B cell (primary cell): ENCODE results near the gene VOPP1. TPM values are rescaled to one million over a fixed set of nuclear protein-coding genes. Genes with fewer than 3 reads are reported as not detected.
A peak's percentile ranks its signal among the peaks of the same experiment; 100 is the strongest.

Experiments
- ATAC-seq: fragments of 200-7000 bp; cut with Tn5 transposase; one replicate; pipeline ENCODE4 v1.10.0; 2021; ENCODE audit warnings: low read depth, mild to moderate bottlenecking, moderate number of reproducible peaks, moderate library complexity
- CTCF ChIA-PET: fragments of 350-600 bp; sonication (Branson Sonifier 250); formaldehyde crosslinking; loops from one replicate; lab custom pipeline; 2021; ENCODE audit warnings: antibody characterized with exemption, inconsistent platforms; lab: Charles Lee
- POLR2A ChIA-PET: fragments of 350-600 bp; sonication (Branson Sonifier 250); formaldehyde crosslinking; loops from one replicate; lab custom pipeline; 2021; ENCODE audit warnings: antibody characterized with exemption; lab: Charles Lee
- DNase-seq: peaks from one replicate; pipeline ENCODE4 v3.0.0; 2013
- H2AFZ ChIP-seq: 2 replicates; pipeline ENCODE4 v1.6.1; 2012; ENCODE audit warnings: mild to moderate bottlenecking, low read depth, low read length; ENCODE audit not compliant: insufficient read depth, poor library complexity, severe bottlenecking
- H3K27ac ChIP-seq, 2 donors: 1 replicate in 1 of 2; 2 replicates in 1 of 2; pipeline ENCODE4 v1.5.1; 2012 to 2013; ENCODE audit warnings: low read length in 2 of 2, mild to moderate bottlenecking in 2 of 2, moderate library complexity in 1 of 2
- H3K27me3 ChIP-seq, 4 experiments: fragments of 200-600 bp in 1 of 4; sonication (generic) in 1 of 4; replicated peaks in 1 of 4; 1 replicate in 2 of 4; 2 replicates in 2 of 4; pipeline versions ENCODE4 v1.6.1 to v1.7.0; 2013 to 2016; ENCODE audit warnings: low read length in 3 of 4, mild to moderate bottlenecking in 2 of 4, mixed read lengths in 1 of 4, moderate library complexity in 1 of 4; ENCODE audit not compliant: insufficient read depth in 4 of 4, control insufficient read depth in 3 of 4; ENCODE audit errors: control extremely low read depth in 1 of 4
- H3K36me3 ChIP-seq, 2 experiments: replicated peaks in 1 of 2; 1 replicate in 1 of 2; 2 replicates in 1 of 2; pipeline versions ENCODE4 v1.6.1 to v1.7.1; 2013; ENCODE audit warnings: low read length in 1 of 2; ENCODE audit not compliant: insufficient read depth in 2 of 2, control insufficient read depth in 1 of 2; ENCODE audit errors: control extremely low read depth in 1 of 2, extremely low read depth in 1 of 2
- H3K4me1 ChIP-seq, 2 donors: fragments of 200-600 bp in 1 of 2; sonication (generic) in 1 of 2; 1 replicate in 1 of 2; 2 replicates in 1 of 2; pipeline versions ENCODE4 v1.5.1 to v1.6.1; 2013 to 2017; ENCODE audit warnings: low read length in 2 of 2; ENCODE audit not compliant: control insufficient read depth in 2 of 2, insufficient read depth in 2 of 2
- H3K4me2 ChIP-seq: replicated peaks from 2 replicates; pipeline ENCODE3; 2012; ENCODE audit warnings: mild to moderate bottlenecking, low read depth, low read length; ENCODE audit not compliant: poor library complexity, severe bottlenecking
- H3K4me3 ChIP-seq, 5 experiments: fragments of 200-600 bp in 1 of 5; sonication (generic) in 1 of 5; 1 replicate in 3 of 5; 2 replicates in 2 of 5; pipeline versions ENCODE4 v1.5.1 to v1.7.0; 2011 to 2016; ENCODE audit warnings: low read length in 4 of 5, mild to moderate bottlenecking in 4 of 5, low read depth in 2 of 5, control low read depth in 1 of 5, moderate library complexity in 1 of 5; ENCODE audit not compliant: insufficient read depth in 1 of 5; ENCODE audit errors: control extremely low read depth in 1 of 5, extremely low read depth in 1 of 5
- H3K79me2 ChIP-seq: fragments of 200-600 bp; sonication (generic); one replicate; pipeline ENCODE4 v1.6.0; 2016; ENCODE audit warnings: low read length; ENCODE audit not compliant: control insufficient read depth, insufficient read depth
- H3K9ac ChIP-seq: fragments of 200-600 bp; sonication (generic); 2 replicates; pipeline ENCODE4 v1.6.1; 2017; ENCODE audit warnings: mild to moderate bottlenecking, low read length, moderate library complexity
- H3K9me3 ChIP-seq, 3 donors: one replicate each; pipeline versions ENCODE4 v1.6.1 to v1.7.1; 2013; ENCODE audit warnings: low read length in 2 of 3; ENCODE audit not compliant: control insufficient read depth in 2 of 3, insufficient read depth in 1 of 3; ENCODE audit errors: control extremely low read depth in 1 of 3
- H4K20me1 ChIP-seq: 2 replicates; pipeline ENCODE4 v1.6.0; 2012; ENCODE audit warnings: mild to moderate bottlenecking, low read length; ENCODE audit not compliant: insufficient read depth, control insufficient read depth, poor library complexity, severe bottlenecking
- H3K27ac Mint-ChIP-seq: one replicate; pipeline ENCODE4 v1.8.0; 2021; ENCODE audit warnings: mixed read lengths
- H3K27me3 Mint-ChIP-seq: one replicate; pipeline ENCODE4 v1.8.0; 2021; ENCODE audit warnings: mixed read lengths
- H3K4me1 Mint-ChIP-seq: one replicate; pipeline ENCODE4 v1.8.0; 2021; ENCODE audit warnings: mixed read lengths
- H3K4me3 Mint-ChIP-seq: one replicate; pipeline ENCODE4 v1.8.0; 2021; ENCODE audit warnings: mixed read lengths
- H3K9me3 Mint-ChIP-seq: one replicate; pipeline ENCODE4 v1.8.0; 2022; ENCODE audit warnings: mixed read lengths; ENCODE audit not compliant: insufficient read depth
- CTCF ChIP-seq: fragments of 200-600 bp; IDR thresholded peaks from one replicate; pipeline ENCODE4 v1.8.0; 2022; ENCODE audit warnings: antibody characterized with exemption, mild to moderate bottlenecking
- EZH2 ChIP-seq: IDR thresholded peaks from 2 replicates; pipeline ENCODE4 v1.6.1; 2012; ENCODE audit warnings: borderline replicate concordance, low read depth, mild to moderate bottlenecking, moderate library complexity, low read length; ENCODE audit not compliant: insufficient read depth, poor library complexity, severe bottlenecking
- WGBS: methylation state at CpG from one replicate; pipeline ENCODE4 v1.1.5; 2013; ENCODE audit warnings: missing lambda C conversion rate; ENCODE audit not compliant: insufficient coverage; 5-methylcytosine and 5-hydroxymethylcytosine counted together
- intact Hi-C: fragments of 100-400 bp; cut with micrococcal nuclease; formaldehyde crosslinking; loops from one replicate; pipeline ENCODE4 v1.10.0; 2022
- polyA plus RNA-seq: library from polyadenylated mRNA; depleted of rRNA; stranded (reverse); fragments of >200 nt; gene quantifications from 2 replicates; pipeline ENCODE4 v1.2.3, GENCODE V29; 2012
- total RNA-seq, 2 donors: library from RNA; stranded (reverse); fragments of 120-200 nt in 1 of 2; gene quantifications; 1 replicate in 1 of 2; 2 replicates in 1 of 2; pipeline versions ENCODE4 v1.2.3 to v1.2.4, GENCODE V29; 2013 to 2022

Gene VOPP1
- total and polyA plus RNA-seq, 2 donors (not counting 1 experiment from before 2014, with no cell fraction given), result 53.2 to 256 TPM

- H3K27me3 ChIP-seq, result no peaks in the 10 kb centered on the region
- peaks cover 74 to 91% of the 10 kb centered on the region in 2 donors for H3K4me1 ChIP-seq
- H3K9ac ChIP-seq, result peak overlapping the region; percentile 76
- H3K4me1 Mint-ChIP-seq, result peaks cover 94% of the 10 kb centered on the region
- H4K20me1 ChIP-seq, result peaks cover 10% of the 10 kb centered on the region
- peak overlapping the region; percentile 77 for H3K4me2 ChIP-seq
- no peak overlapping the region for H2AFZ ChIP-seq
- no peak for DNase-seq
- peak overlapping the region; percentile 99 for H3K27ac Mint-ChIP-seq
- H3K27ac ChIP-seq, result peak overlapping the region; percentile 100
- ATAC-seq, result no peak
- H3K4me3 Mint-ChIP-seq, result peak overlapping the region; percentile 83
- POLR2A ChIA-PET, result interaction anchor here (0.6 to 9.8 kb wide), 15 partner anchors 9 to 518 kb away, joined by 3 to 157 read pairs (median 4); partner anchors contain the start of genes CCT6A, PSPH and VOPP1
- TF ChIP-seq EZH2 (no peak), CTCF (no peak)
- CTCF ChIA-PET, result interaction anchor here (0.7 to 5.1 kb wide), 19 partner anchors 10 to 168 kb away, joined by 3 to 73 read pairs (median 4); partner anchors contain the start of gene VOPP1
- no peaks in the 10 kb centered on the region for H3K9me3 ChIP-seq
- no CpG with 5 or more reads among the region's 2 CpGs for WGBS
- H3K79me2 ChIP-seq, result peaks cover 78% of the 10 kb centered on the region
- intact Hi-C loops, result loop anchor here (1.0 to 5.0 kb wide), 7 partner anchors 16 to 518 kb away; partner anchors contain the start of genes CCT6A, LANCL2 and PSPH
- H3K4me3 ChIP-seq, result peak overlapping the region; percentile 2 to 59 (median 34)
- no peaks in the 10 kb centered on the region for H3K36me3 ChIP-seq
- no peaks in the 10 kb centered on the region for H3K27me3 Mint-ChIP-seq
- H3K9me3 Mint-ChIP-seq, result no peaks in the 10 kb centered on the region
Measured at GRCh38 chr7:55533729-55534080, 38.6 kb downstream of the VOPP1 start.

- peaks cover 78% of the 10 kb centered on the region for H3K79me2 ChIP-seq
- peak; percentile 94 for DNase-seq
- intact Hi-C loops, result loop anchor here (1.0 to 5.0 kb wide), 4 partner anchors 16 to 518 kb away; partner anchors contain the start of genes CCT6A and PSPH
- Mint-ChIP-seq H3K27ac (peak overlapping the region; percentile 99), H3K9me3 (no peaks in the 10 kb centered on the region), H3K27me3 (no peaks in the 10 kb centered on the region), H3K4me1 (peaks cover 91% of the 10 kb centered on the region), H3K4me3 (peak overlapping the region; percentile 83)
- peak overlapping the region in 4 of 5 experiments; percentile 14 to 59 (median 40) for H3K4me3 ChIP-seq
- peak overlapping the region; percentile 76 for H3K9ac ChIP-seq
- peak; percentile 53 for ATAC-seq
- peaks cover 73 to 89% of the 10 kb centered on the region in 2 donors for H3K4me1 ChIP-seq
- 0% methylated on average over 2 of the region's 4 CpGs for WGBS
- TF ChIP-seq CTCF (no peak), EZH2 (no peak)
- H3K9me3 ChIP-seq, result no peaks in the 10 kb centered on the region
- H3K27me3 ChIP-seq, result no peaks in the 10 kb centered on the region
- no peak overlapping the region for H2AFZ ChIP-seq
- ChIA-PET POLR2A (interaction anchor here (0.6 to 9.8 kb wide), 15 partner anchors 8 to 518 kb away, joined by 3 to 157 read pairs (median 4); partner anchors contain the start of genes CCT6A, PSPH and VOPP1), CTCF (interaction anchor here (0.7 to 5.1 kb wide), 20 partner anchors 10 to 167 kb away, joined by 3 to 73 read pairs (median 4); partner anchors contain the start of gene VOPP1)
- peak overlapping the region; percentile 100 for H3K27ac ChIP-seq
- H3K4me2 ChIP-seq, result peak overlapping the region; percentile 77
- H4K20me1 ChIP-seq, result peaks cover 10% of the 10 kb centered on the region
- no peaks in the 10 kb centered on the region for H3K36me3 ChIP-seq
Measured at GRCh38 chr7:55533050-55533728, 39.1 kb downstream of the VOPP1 start.
